ENCODE results near the gene MAB21L4. TPM values are rescaled to one million over a fixed set of nuclear protein-coding genes. Genes with fewer than 3 reads are reported as not detected.

MAB21L4 gene
- total and polyA plus RNA-seq, 2 of the 8 experiments (the other 6 are each of a cell fraction or from before 2014, with no cell fraction given) = 0.11 TPM; not detected in 1

DNA sequence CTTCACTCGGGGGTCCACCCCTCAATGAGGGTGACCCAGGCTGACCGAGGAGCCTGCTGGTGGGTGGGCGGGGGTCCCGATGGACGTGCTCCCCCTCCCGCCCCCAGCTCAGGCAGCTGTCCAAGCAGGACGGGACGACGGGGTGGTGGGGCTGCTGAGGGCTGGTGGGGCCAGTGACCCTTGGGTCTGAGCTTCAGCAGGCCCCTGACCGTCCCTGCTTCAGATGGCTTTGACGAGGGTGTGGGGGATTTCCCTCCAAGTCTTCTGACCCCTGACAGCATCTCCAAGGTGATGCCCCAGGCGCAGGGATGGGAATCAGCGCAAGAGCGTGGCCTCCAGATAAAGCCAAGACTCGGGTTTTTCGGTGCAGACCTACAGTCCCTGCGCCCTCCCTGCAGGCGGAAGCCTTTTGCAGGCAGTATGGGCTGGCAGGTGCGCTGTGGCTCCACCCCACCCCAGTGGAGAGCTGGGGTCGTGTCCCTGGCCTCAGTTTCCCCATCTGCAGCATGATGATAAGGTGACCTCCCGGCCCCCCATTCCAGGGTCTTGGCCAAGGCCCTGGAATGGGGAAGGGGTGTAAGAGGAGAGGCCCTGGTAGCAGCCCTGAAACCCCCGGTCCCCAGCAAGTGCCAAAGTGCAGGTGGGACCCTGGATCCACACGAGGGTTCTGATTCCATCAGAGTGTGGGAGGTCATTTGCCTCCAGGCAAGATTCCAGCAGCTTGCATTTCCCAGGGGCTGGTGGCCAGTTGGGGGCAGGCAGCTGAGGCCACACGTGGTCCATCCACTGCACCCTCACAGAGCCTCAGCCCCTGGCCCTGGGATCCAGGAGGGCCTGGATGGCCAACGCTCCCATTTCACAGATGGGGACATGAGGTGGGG is 18.9 kb upstream of the MAB21L4 start:
- no peak overlapping the region for H2AK5ac ChIP-seq (ENCODE audit: low read depth, low read length)
- no peak overlapping the region for H3K23ac ChIP-seq (ENCODE audit: insufficient read length)
- no peak overlapping the region for H2BK20ac ChIP-seq (ENCODE audit: low read length)
- H3K4me1 ChIP-seq (replicated peaks in 1 of 4; ENCODE audit: control insufficient read depth in 3 of 4, insufficient read depth in 4 of 4, low read length in 3 of 4) = peaks cover 0 to 6% (median 3%) of the 10 kb centered on the region in 4 experiments; a peak in 4 of 7 replicates
- POLR2A ChIA-PET (ENCODE audit: partially characterized antibody) = interaction anchor here (1.2 kb wide), 1 partner anchor 43 kb away, joined by 3 read pairs; no protein-coding TSS in a partner anchor
- H2BK120ac ChIP-seq (replicated peaks; ENCODE audit: low read depth, low read length) = no peak overlapping the region
- no peak overlapping the region for H2BK5ac ChIP-seq (ENCODE audit: low read depth, low read length)
- no peak overlapping the region for H3K4me3 ChIP-seq (ENCODE audit: extremely low read depth in 1 of 4, insufficient read depth in 2 of 4, low read depth in 3 of 4, low read length in 4 of 4)
- 83% methylated on average over 10 of the region's 25 CpGs; no CpG with 5 or more reads in 1 of the 2 experiments for WGBS, 2 experiments (ENCODE audit: extremely low coverage in 1 of 2, insufficient coverage in 1 of 2, insufficient read length in 1 of 2, insufficient replicate concordance in 2 of 2, low coverage in 1 of 2, low lambda C conversion rate in 2 of 2, missing lambda C conversion rate in 1 of 2)
- H2BK12ac ChIP-seq (ENCODE audit: low read depth, low read length) = no peak overlapping the region
- no peak overlapping the region for H2BK15ac ChIP-seq (ENCODE audit: low read length)
- H3K27ac ChIP-seq (ENCODE audit: low read depth, low read length) = no peak overlapping the region
- no peak overlapping the region for H3K14ac ChIP-seq (ENCODE audit: insufficient read length)
- CTCF ChIA-PET (ENCODE audit: partially characterized antibody) = interaction anchor here (0.7 to 4.4 kb wide), 40 partner anchors 8 to 301 kb away, joined by 3 to 26 read pairs (median 4); partner anchors contain the start of genes CROCC2, MAB21L4, PASK and PPP1R7
- H3K9ac ChIP-seq (replicated peaks in 1 of 4; ENCODE audit: extremely low read depth in 1 of 4, low read depth in 3 of 4, low read length in 3 of 4) = no peak overlapping the region
- H3K36me3 ChIP-seq (ENCODE audit: control insufficient read depth in 2 of 4, insufficient read depth in 4 of 4, low read length in 3 of 4) = no peaks in the 10 kb centered on the region
- no peaks in the 10 kb centered on the region for H3K79me1 ChIP-seq (ENCODE audit: low read depth, low read length)
- H4K8ac ChIP-seq (ENCODE audit: extremely low read depth, insufficient read depth, low read length) = no peak overlapping the region
- no peak overlapping the region for H3K56ac ChIP-seq (replicated peaks; ENCODE audit: insufficient read length, low read depth, low read length)
- H3K79me2 ChIP-seq (ENCODE audit: control insufficient read depth in 1 of 2, insufficient read depth in 2 of 2, low read length in 2 of 2) = no peaks in the 10 kb centered on the region
- no peak overlapping the region for H3K4ac ChIP-seq (replicated peaks; ENCODE audit: insufficient read length, low read depth, low read length)
- DNase-seq (ENCODE audit: low read depth in 1 of 2, low spot score in 2 of 2) = no peak
- no peak overlapping the region for H3K18ac ChIP-seq (ENCODE audit: extremely low read depth, low read length)
- H2AFZ ChIP-seq (ENCODE audit: low read length) = no peak overlapping the region
- no peak overlapping the region for H4K91ac ChIP-seq (replicated peaks; ENCODE audit: insufficient read length, low read length)
- peaks cover 1 to 9% (median 9%) of the 10 kb centered on the region in 4 experiments; a peak in 6 of 7 replicates for H3K27me3 ChIP-seq (replicated peaks in 1 of 4; ENCODE audit: control insufficient read depth in 3 of 4, extremely low read depth in 1 of 4, insufficient read depth in 3 of 4, low read length in 3 of 4)
- H3K9me3 ChIP-seq (ENCODE audit: insufficient read depth in 2 of 2, low read depth in 1 of 2, low read length in 1 of 2) = no peaks in the 10 kb centered on the region
- H3K23me2 ChIP-seq (ENCODE audit: low read depth, low read length) = peaks cover 4% of the 10 kb centered on the region; the same call in 1 of the 2 replicates
- FAIRE-seq = no peak
- TF ChIP-seq PHF8 (conservative IDR thresholded peaks at IDR 0.05; ENCODE audit: low read depth, low read length) = no peak
- TF ChIP-seq RAD21 (IDR thresholded peaks at IDR 0.05 in 1 of 2, conservative IDR thresholded peaks at IDR 0.05 in 1 of 2; ENCODE audit: low read depth in 2 of 2, low read length in 2 of 2) = no peak
- TF ChIP-seq EZH2 (IDR thresholded peaks at IDR 0.05; ENCODE audit: low read depth, low read length, severe bottlenecking) = no peak
- no peak for TF ChIP-seq SP2 (IDR thresholded peaks at IDR 0.05; ENCODE audit: low read length)
- no peak overlapping the region; a peak in 1 of 4 replicates for H3K4me2 ChIP-seq (ENCODE audit: insufficient read depth in 1 of 2, low read depth in 2 of 2, low read length in 2 of 2)
- H4K5ac ChIP-seq (ENCODE audit: insufficient read length, low read depth, low read length) = no peak overlapping the region
- peaks cover 2 to 4% of the 10 kb centered on the region in 2 experiments for H4K20me1 ChIP-seq (replicated peaks in 1 of 2; ENCODE audit: control insufficient read depth in 1 of 2, insufficient read depth in 2 of 2, low read length in 2 of 2)

All from H1 (cell line).